GM12874 (cell line): ENCODE results near the gene CMTM8.

Experiments used
- CTCF ChIP-seq: IDR thresholded peaks from 2 replicates; pipeline ENCODE4 v1.5.1; 2011; ENCODE audit warnings: low read depth, mild to moderate bottlenecking, control low read depth, low read length, moderate library complexity; ENCODE audit not compliant: insufficient read depth

CMTM8 gene

DNA sequence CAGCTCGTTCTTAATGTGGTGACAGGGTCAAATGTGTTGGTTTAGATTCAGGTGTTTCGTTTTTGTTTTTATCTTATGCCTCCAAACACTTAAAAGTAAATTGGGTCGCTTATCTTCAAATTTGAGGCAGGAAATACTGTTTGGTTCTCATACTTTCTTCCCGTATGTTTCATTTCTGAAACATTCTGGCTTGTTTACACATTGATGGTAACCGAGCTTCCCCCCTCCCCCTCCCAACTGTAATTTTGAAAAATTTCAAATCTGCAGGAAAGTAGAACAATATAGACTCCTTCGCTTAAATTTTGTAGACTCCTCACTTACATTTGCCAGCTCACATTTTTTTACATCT is 64.9 kb downstream of the CMTM8 start:
- no peak for TF ChIP-seq CTCF

DNA sequence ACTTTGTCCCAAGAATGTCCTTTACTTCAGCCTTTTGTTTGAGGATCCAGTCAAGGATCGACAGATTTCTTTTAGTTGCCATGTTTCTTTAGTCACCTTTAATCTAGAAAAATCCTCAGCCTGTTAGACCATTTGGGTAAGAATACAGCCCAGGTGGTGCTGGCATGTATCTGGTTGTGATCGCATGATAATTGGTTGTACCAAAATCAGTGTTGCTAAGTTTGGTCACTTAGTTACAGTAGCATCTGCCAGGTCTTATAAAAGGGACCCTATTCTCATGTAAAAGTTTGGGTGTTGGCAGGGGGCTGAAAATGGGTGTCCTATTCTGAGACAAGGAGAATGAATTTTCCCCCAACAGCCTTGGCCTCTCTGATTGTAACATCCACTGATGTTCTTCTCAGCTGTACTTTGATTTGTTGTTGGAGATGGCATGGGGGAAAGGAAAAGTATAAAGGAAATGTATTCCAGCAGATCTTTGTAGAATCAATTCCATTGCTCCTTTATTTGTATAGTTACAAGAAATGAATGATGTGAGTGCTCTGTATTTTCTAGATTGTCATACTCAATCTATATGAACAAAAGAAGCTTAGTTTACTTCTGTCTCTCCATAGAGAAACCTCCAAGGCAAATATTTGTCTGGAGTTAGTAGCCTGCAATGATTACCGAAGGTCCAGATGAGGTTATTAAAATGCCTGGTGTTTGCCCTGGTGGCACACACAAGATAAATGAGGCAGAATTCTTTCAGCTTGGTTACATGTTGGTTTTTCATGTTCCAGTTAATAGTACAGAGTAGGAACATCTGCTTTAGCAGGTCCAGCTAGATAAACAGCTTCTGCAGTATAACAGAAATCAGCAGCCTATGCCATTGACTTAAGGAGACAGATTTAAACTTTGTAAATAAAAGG is 65.7 kb downstream of the CMTM8 start:
- TF ChIP-seq CTCF = no peak

- TF ChIP-seq CTCF = no peak
Measured at GRCh38 chr3:32305361-32305876, 66.9 kb downstream of the CMTM8 start.

GRCh38 chr3:32306072-32306471 is 67.6 kb downstream of the CMTM8 start:
- no peak for TF ChIP-seq CTCF

- no peak for TF ChIP-seq CTCF
Measured at GRCh38 chr3:32307591-32307990, 69.1 kb downstream of the CMTM8 start.

DNA sequence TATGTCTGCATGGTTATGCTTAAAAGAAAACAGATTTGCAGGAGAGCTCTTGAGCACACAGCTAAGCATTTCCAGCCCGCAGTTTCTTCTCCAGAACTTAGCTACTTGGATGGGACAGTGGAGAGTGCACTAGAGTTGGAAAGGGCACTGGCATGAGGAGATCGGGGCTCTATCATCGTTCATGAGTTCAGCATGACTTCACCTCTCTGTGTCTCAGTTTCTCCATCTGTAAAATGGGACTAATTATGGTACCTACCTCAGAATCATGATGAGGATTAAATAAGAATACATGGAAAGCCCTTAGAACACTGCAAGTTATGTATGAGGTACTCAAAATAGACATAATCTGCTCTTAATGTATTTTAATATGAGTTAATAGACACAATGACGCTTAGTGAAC is 69.9 kb downstream of the CMTM8 start:
- TF ChIP-seq CTCF = no peak

DNA sequence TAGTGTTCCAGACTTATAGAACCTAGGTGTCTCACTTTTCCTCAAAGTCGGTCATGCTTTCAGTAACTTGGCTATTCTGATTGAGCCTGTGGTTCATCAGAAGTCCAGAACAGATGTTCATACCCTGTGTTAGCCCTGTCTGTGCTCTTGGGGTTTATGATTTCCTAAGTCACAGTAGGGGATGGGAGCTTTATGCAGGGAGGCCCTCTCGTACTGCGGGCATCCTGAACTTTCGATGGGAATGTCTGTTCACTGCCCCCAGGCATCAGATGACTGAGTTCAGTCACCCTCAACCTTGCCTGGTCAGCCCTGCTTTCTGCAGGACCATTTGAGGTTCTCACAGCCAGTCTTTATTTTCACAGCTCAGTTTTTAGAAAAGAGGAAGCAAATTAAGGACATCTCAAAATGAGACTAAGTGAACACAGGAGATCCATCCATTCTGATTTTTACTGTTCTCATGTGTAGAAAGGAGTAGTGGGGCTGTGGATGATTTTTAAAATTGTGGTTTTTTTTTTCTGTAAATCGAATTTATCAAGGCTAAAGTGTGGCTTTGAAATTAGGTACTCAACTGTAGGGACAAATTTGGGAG is 71.3 kb downstream of the CMTM8 start:
- TF ChIP-seq CTCF = no peak
